GM21786 (cell line): Measurements from ENCODE around the gene MZT1.
"Not testable (repeated sequence)": the region's sequence is repeated elsewhere in the genome, so short reads cannot be mapped to it uniquely, and the experiment has no call there.

ENCODE experiments used
- ATAC-seq: cut with Tn5 transposase; IDR thresholded peaks from one replicate; pipeline ENCODE4 v1.9.1; 2021; ENCODE audit not compliant: unreplicated experiment

The MZT1 gene

GRCh38 chr13:72727417-72728289, at the start of gene MZT1, which contains the start of gene BORA:
MZT1 (minus strand) TSS chr13:72727629; CDS start chr13:72727602, 27 bp downstream.
BORA (plus strand) TSS chr13:72727923; CDS start chr13:72728941, 1,018 bp downstream.
- peak; percentile 94 for ATAC-seq

- no peak for ATAC-seq
Observed at GRCh38 chr13:72774019-72774418, 46.6 kb upstream of the MZT1 start.

- ATAC-seq = no peak
Observed at GRCh38 chr13:72763411-72763810, 36.0 kb upstream of the MZT1 start.

GRCh38 chr13:72760189-72760588, 32.8 kb upstream of the MZT1 start:
- ATAC-seq = no peak

- no peak for ATAC-seq
Observed at GRCh38 chr13:72757792-72758535, 30.5 kb upstream of the MZT1 start.

- ATAC-seq = no peak
Observed at GRCh38 chr13:72754111-72754510, 26.7 kb upstream of the MZT1 start.

- no peak for ATAC-seq
Observed at GRCh38 chr13:72751220-72751619, 23.8 kb upstream of the MZT1 start.

GRCh38 chr13:72745260-72745659, 17.8 kb upstream of the MZT1 start:
- ATAC-seq = no peak

- ATAC-seq = no peak
Observed at GRCh38 chr13:72740015-72740414, 12.6 kb upstream of the MZT1 start.

GRCh38 chr13:72737033-72737432, 9.6 kb upstream of the MZT1 start:
- no peak for ATAC-seq

GRCh38 chr13:72728290-72728605, 819 bp upstream of the MZT1 start:
- no peak for ATAC-seq

- ATAC-seq = peak; percentile 23
Observed at GRCh38 chr13:72726726-72727416, 558 bp downstream of the MZT1 start.

- ATAC-seq = not testable (repeated sequence)
Observed at GRCh38 chr13:72726185-72726584, 1.2 kb downstream of the MZT1 start.

- ATAC-seq = no peak
Observed at GRCh38 chr13:72716776-72717175, 10.7 kb downstream of the MZT1 start.

- no peak for ATAC-seq
Observed at GRCh38 chr13:72700509-72700908, 26.9 kb downstream of the MZT1 start.

GRCh38 chr13:72698164-72698563, 29.3 kb downstream of the MZT1 start:
- ATAC-seq = no peak

GRCh38 chr13:72696579-72696978, 30.9 kb downstream of the MZT1 start:
- no peak for ATAC-seq

- ATAC-seq = no peak
Observed at GRCh38 chr13:72694314-72694713, 33.1 kb downstream of the MZT1 start.

GRCh38 chr13:72693832-72694231, 33.6 kb downstream of the MZT1 start:
- ATAC-seq = no peak

- no peak for ATAC-seq
Observed at GRCh38 chr13:72692884-72693514, 34.4 kb downstream of the MZT1 start.

- no peak for ATAC-seq
Observed at GRCh38 chr13:72689181-72689696, 38.2 kb downstream of the MZT1 start.
